ENCODE measurements around the gene GADD45GIP1.

The GADD45GIP1 gene

GRCh38 chr19:12984683-12985048 is 27.6 kb upstream of the GADD45GIP1 start:
- Histone ChIP-seq H2AK5ac (ENCODE audit: low read length, severe bottlenecking) (no peak overlapping the region), H2BK5ac (ENCODE audit: low read depth, low read length, poor library complexity, severe bottlenecking) (no peak overlapping the region), H2AFZ (ENCODE audit: low read depth, low read length) (no peak overlapping the region), H4K91ac (ENCODE audit: low read length) (no peak overlapping the region), H2BK15ac (ENCODE audit: low read depth, poor library complexity, severe bottlenecking) (no peak overlapping the region), H3K27me3 (ENCODE audit: control insufficient read depth in 1 of 2, insufficient read depth in 1 of 2, low read length in 2 of 2) (peaks cover 0 to 67% of the 10 kb centered on the region in 2 experiments), H3K79me1 (replicated peaks; ENCODE audit: low read length, poor library complexity, severe bottlenecking) (no peaks in the 10 kb centered on the region), H2BK12ac (ENCODE audit: low read length in 2 of 2) (no peak overlapping the region), H2BK120ac (ENCODE audit: low read depth, low read length) (no peak overlapping the region), H3K4ac (ENCODE audit: low read depth in 1 of 2, low read length in 2 of 2) (no peak overlapping the region), H3K4me1 (ENCODE audit: control insufficient read depth, insufficient read depth, low read depth, low read length) (peaks cover 10% of the 10 kb centered on the region), H3K36me3 (ENCODE audit: control insufficient read depth in 1 of 2, insufficient read depth in 2 of 2, low read depth in 1 of 2, low read length in 2 of 2) (no peaks in the 10 kb centered on the region), H3K4me3 (ENCODE audit: insufficient read depth in 1 of 2, low read depth in 1 of 2, low read length in 2 of 2) (no peak overlapping the region), H3K9ac (ENCODE audit: low read length) (peak overlapping the region; percentile 28), H4K8ac (ENCODE audit: low read length) (no peak overlapping the region), H3K14ac (ENCODE audit: low read length in 2 of 2) (no peak overlapping the region), H3K23ac (ENCODE audit: low read length in 2 of 2) (no peak overlapping the region), H3K9me3 (ENCODE audit: control insufficient read depth, low read length) (no peaks in the 10 kb centered on the region), H3K27ac (ENCODE audit: low read length, poor library complexity, severe bottlenecking) (no peak overlapping the region), H3K4me2 (ENCODE audit: low read length, poor library complexity, severe bottlenecking) (no peak overlapping the region), H3K18ac (ENCODE audit: low read depth in 1 of 2, low read length in 2 of 2) (no peak overlapping the region)
- 48% methylated on average over 9 of the region's 10 CpGs for WGBS
- no peak for DNase-seq

GRCh38 chr19:12984143-12984627 is 27.2 kb upstream of the GADD45GIP1 start:
- Histone ChIP-seq H3K9me3 (ENCODE audit: control insufficient read depth, low read length) (no peaks in the 10 kb centered on the region), H2BK15ac (ENCODE audit: low read depth, poor library complexity, severe bottlenecking) (no peak overlapping the region), H4K91ac (ENCODE audit: low read length) (no peak overlapping the region), H2BK12ac (ENCODE audit: low read length in 2 of 2) (no peak overlapping the region), H3K14ac (ENCODE audit: low read length in 2 of 2) (no peak overlapping the region), H3K27ac (ENCODE audit: low read length, poor library complexity, severe bottlenecking) (no peak overlapping the region), H3K4me3 (ENCODE audit: insufficient read depth in 1 of 2, low read depth in 1 of 2, low read length in 2 of 2) (no peak overlapping the region), H3K27me3 (ENCODE audit: control insufficient read depth in 1 of 2, insufficient read depth in 1 of 2, low read length in 2 of 2) (peaks cover 0 to 64% of the 10 kb centered on the region in 2 experiments), H3K79me1 (replicated peaks; ENCODE audit: low read length, poor library complexity, severe bottlenecking) (no peaks in the 10 kb centered on the region), H4K8ac (ENCODE audit: low read length) (no peak overlapping the region), H2AK5ac (ENCODE audit: low read length, severe bottlenecking) (no peak overlapping the region), H2BK5ac (ENCODE audit: low read depth, low read length, poor library complexity, severe bottlenecking) (no peak overlapping the region), H2AFZ (ENCODE audit: low read depth, low read length) (no peak overlapping the region), H2BK120ac (ENCODE audit: low read depth, low read length) (no peak overlapping the region), H3K4ac (ENCODE audit: low read depth in 1 of 2, low read length in 2 of 2) (no peak overlapping the region), H3K4me1 (ENCODE audit: control insufficient read depth, insufficient read depth, low read depth, low read length) (peaks cover 10% of the 10 kb centered on the region), H3K23ac (ENCODE audit: low read length in 2 of 2) (no peak overlapping the region), H3K9ac (ENCODE audit: low read length) (no peak overlapping the region), H3K18ac (ENCODE audit: low read depth in 1 of 2, low read length in 2 of 2) (no peak overlapping the region), H3K4me2 (ENCODE audit: low read length, poor library complexity, severe bottlenecking) (no peak overlapping the region), H3K36me3 (ENCODE audit: control insufficient read depth in 1 of 2, insufficient read depth in 2 of 2, low read depth in 1 of 2, low read length in 2 of 2) (no peaks in the 10 kb centered on the region)
- no peak for DNase-seq
- 81% methylated on average over 3 of the region's 3 CpGs for WGBS

- whole genome bisulfite sequencing: 12% methylated on average over 47 of the region's 51 CpGs
- H2AK5ac ChIP-seq (ENCODE audit: low read length, severe bottlenecking): no peak overlapping the region
- peak; percentile 58 for DNase-seq
- H3K4me3 ChIP-seq (ENCODE audit: insufficient read depth in 1 of 2, low read depth in 1 of 2, low read length in 2 of 2): peak overlapping the region; percentile 32 to 72
- no peak overlapping the region for H2BK15ac ChIP-seq (ENCODE audit: low read depth, poor library complexity, severe bottlenecking)
- no peak overlapping the region for H3K14ac ChIP-seq (ENCODE audit: low read length in 2 of 2)
- no peak overlapping the region for H3K18ac ChIP-seq (ENCODE audit: low read depth in 1 of 2, low read length in 2 of 2)
- H4K91ac ChIP-seq (ENCODE audit: low read length): no peak overlapping the region
- no peak overlapping the region for H2AFZ ChIP-seq (ENCODE audit: low read depth, low read length)
- H3K4ac ChIP-seq (ENCODE audit: low read depth in 1 of 2, low read length in 2 of 2): no peak overlapping the region
- H4K8ac ChIP-seq (ENCODE audit: low read length): no peak overlapping the region
- no peak overlapping the region for H3K23ac ChIP-seq (ENCODE audit: low read length in 2 of 2)
- H3K9ac ChIP-seq (ENCODE audit: low read length): peak overlapping the region; percentile 91
- no peak overlapping the region for H3K27ac ChIP-seq (ENCODE audit: low read length, poor library complexity, severe bottlenecking)
- no peaks in the 10 kb centered on the region for H3K79me1 ChIP-seq (replicated peaks; ENCODE audit: low read length, poor library complexity, severe bottlenecking)
- no peaks in the 10 kb centered on the region for H3K36me3 ChIP-seq (ENCODE audit: control insufficient read depth in 1 of 2, insufficient read depth in 2 of 2, low read depth in 1 of 2, low read length in 2 of 2)
- peak overlapping the region; percentile 52 for H3K4me2 ChIP-seq (ENCODE audit: low read length, poor library complexity, severe bottlenecking)
- peaks cover 0 to 62% of the 10 kb centered on the region in 2 experiments for H3K27me3 ChIP-seq (ENCODE audit: control insufficient read depth in 1 of 2, insufficient read depth in 1 of 2, low read length in 2 of 2)
- peaks cover 10% of the 10 kb centered on the region for H3K4me1 ChIP-seq (ENCODE audit: control insufficient read depth, insufficient read depth, low read depth, low read length)
- H2BK12ac ChIP-seq (ENCODE audit: low read length in 2 of 2): no peak overlapping the region
- no peak overlapping the region for H2BK120ac ChIP-seq (ENCODE audit: low read depth, low read length)
- no peaks in the 10 kb centered on the region for H3K9me3 ChIP-seq (ENCODE audit: control insufficient read depth, low read length)
- no peak overlapping the region for H2BK5ac ChIP-seq (ENCODE audit: low read depth, low read length, poor library complexity, severe bottlenecking)
Measured at GRCh38 chr19:12983542-12984142, 26.6 kb upstream of the GADD45GIP1 start.

- Histone ChIP-seq H3K9me3 (ENCODE audit: control insufficient read depth, low read length) (no peaks in the 10 kb centered on the region), H3K36me3 (ENCODE audit: control insufficient read depth in 1 of 2, insufficient read depth in 2 of 2, low read depth in 1 of 2, low read length in 2 of 2) (no peaks in the 10 kb centered on the region), H3K4me1 (ENCODE audit: control insufficient read depth, insufficient read depth, low read depth, low read length) (peaks cover 10% of the 10 kb centered on the region), H3K27me3 (ENCODE audit: control insufficient read depth in 1 of 2, insufficient read depth in 1 of 2, low read length in 2 of 2) (peaks cover 0 to 58% of the 10 kb centered on the region in 2 experiments), H3K79me1 (replicated peaks; ENCODE audit: low read length, poor library complexity, severe bottlenecking) (no peaks in the 10 kb centered on the region), H2AK5ac (ENCODE audit: low read length, severe bottlenecking) (no peak overlapping the region), H2BK12ac (ENCODE audit: low read length in 2 of 2) (no peak overlapping the region), H3K18ac (ENCODE audit: low read depth in 1 of 2, low read length in 2 of 2) (no peak overlapping the region), H3K27ac (ENCODE audit: low read length, poor library complexity, severe bottlenecking) (no peak overlapping the region), H3K14ac (ENCODE audit: low read length in 2 of 2) (no peak overlapping the region), H3K4me3 (ENCODE audit: insufficient read depth in 1 of 2, low read depth in 1 of 2, low read length in 2 of 2) (peak overlapping the region; percentile 32 to 72), H2BK5ac (ENCODE audit: low read depth, low read length, poor library complexity, severe bottlenecking) (no peak overlapping the region), H3K9ac (ENCODE audit: low read length) (peak overlapping the region; percentile 91), H4K91ac (ENCODE audit: low read length) (no peak overlapping the region), H2AFZ (ENCODE audit: low read depth, low read length) (no peak overlapping the region), H3K23ac (ENCODE audit: low read length in 2 of 2) (no peak overlapping the region), H2BK120ac (ENCODE audit: low read depth, low read length) (no peak overlapping the region), H3K4me2 (ENCODE audit: low read length, poor library complexity, severe bottlenecking) (peak overlapping the region; percentile 52), H3K4ac (ENCODE audit: low read depth in 1 of 2, low read length in 2 of 2) (no peak overlapping the region), H4K8ac (ENCODE audit: low read length) (no peak overlapping the region), H2BK15ac (ENCODE audit: low read depth, poor library complexity, severe bottlenecking) (no peak overlapping the region)
- DNase-seq: no peak
- WGBS: 78% methylated on average over 10 of the region's 10 CpGs
Measured at GRCh38 chr19:12983091-12983490, 26.1 kb upstream of the GADD45GIP1 start.

Measured in mesenchymal stem cell (in vitro differentiated cells and primary cell).